DOHH2 (cell line): ENCODE measurements around the gene RBMS3.

Experiments used
- EZH2phosphoT487 ChIP-seq: fragments of 200-600 bp; sonication (generic); IDR thresholded peaks from 2 replicates; pipeline ENCODE4 v1.6.1; 2017; ENCODE audit warnings: borderline replicate concordance, mild to moderate bottlenecking, antibody characterized with exemption, low read length, moderate library complexity, mixed read lengths
- TF ChIP-seq, protein P1 (sequence below): fragments of 200-600 bp; sonication (generic); IDR thresholded peaks from one replicate; pipeline ENCODE4 v1.5.1; 2014; ENCODE audit warnings: antibody characterized with exemption, mild to moderate bottlenecking, low read depth, low read length; ENCODE audit not compliant: poor library complexity, severe bottlenecking

DNA sequence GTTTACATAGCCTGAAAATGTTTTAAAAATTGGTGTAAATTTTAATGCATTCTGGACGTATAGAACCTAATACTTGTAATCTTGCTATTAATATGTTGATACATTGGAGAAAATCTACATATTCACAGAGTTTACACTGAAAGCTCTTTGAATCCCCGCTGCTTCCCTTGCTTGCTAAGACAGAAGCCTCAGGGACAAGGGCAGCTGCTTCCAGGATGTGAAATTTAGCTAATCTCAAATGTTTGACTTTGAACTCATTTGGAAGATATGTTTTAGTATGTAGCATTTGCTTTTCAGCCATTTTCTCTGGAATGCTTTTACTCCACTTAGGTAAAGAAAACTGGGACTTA, 172.0 kb downstream of the RBMS3 start:
- TF ChIP-seq, protein P1, sequence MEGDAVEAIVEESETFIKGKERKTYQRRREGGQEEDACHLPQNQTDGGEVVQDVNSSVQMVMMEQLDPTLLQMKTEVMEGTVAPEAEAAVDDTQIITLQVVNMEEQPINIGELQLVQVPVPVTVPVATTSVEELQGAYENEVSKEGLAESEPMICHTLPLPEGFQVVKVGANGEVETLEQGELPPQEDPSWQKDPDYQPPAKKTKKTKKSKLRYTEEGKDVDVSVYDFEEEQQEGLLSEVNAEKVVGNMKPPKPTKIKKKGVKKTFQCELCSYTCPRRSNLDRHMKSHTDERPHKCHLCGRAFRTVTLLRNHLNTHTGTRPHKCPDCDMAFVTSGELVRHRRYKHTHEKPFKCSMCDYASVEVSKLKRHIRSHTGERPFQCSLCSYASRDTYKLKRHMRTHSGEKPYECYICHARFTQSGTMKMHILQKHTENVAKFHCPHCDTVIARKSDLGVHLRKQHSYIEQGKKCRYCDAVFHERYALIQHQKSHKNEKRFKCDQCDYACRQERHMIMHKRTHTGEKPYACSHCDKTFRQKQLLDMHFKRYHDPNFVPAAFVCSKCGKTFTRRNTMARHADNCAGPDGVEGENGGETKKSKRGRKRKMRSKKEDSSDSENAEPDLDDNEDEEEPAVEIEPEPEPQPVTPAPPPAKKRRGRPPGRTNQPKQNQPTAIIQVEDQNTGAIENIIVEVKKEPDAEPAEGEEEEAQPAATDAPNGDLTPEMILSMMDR: no peak
- no peak for TF ChIP-seq EZH2phosphoT487
